Measurements from ENCODE around the gene SLC18A2.

Gene SLC18A2

GRCh38 chr10:117237401-117237991 lies 3.4 kb upstream of the SLC18A2 start:
- no peak for DNase-seq (ENCODE audit: low spot score)

DNA sequence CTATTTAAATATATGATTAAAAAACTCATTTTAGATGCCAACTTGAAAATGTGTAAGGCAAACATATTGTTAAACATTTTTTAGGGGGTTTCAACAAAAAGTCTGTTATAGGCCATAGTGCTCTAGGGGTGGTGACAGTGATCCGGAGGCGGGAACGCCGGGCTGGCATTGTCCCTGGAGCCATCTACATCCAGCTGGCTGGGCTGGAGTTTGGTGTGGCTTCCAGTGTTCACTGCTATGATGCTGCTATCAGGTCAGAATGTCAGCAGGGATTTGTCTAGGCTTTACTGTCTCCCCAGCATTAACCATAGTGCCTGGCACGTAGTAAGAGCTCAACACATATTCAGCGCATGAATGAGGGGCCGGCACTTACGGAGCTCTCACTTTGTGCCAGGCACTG lies 1.9 kb upstream of the SLC18A2 start:
- DNase-seq (ENCODE audit: low spot score), result no peak

DNA sequence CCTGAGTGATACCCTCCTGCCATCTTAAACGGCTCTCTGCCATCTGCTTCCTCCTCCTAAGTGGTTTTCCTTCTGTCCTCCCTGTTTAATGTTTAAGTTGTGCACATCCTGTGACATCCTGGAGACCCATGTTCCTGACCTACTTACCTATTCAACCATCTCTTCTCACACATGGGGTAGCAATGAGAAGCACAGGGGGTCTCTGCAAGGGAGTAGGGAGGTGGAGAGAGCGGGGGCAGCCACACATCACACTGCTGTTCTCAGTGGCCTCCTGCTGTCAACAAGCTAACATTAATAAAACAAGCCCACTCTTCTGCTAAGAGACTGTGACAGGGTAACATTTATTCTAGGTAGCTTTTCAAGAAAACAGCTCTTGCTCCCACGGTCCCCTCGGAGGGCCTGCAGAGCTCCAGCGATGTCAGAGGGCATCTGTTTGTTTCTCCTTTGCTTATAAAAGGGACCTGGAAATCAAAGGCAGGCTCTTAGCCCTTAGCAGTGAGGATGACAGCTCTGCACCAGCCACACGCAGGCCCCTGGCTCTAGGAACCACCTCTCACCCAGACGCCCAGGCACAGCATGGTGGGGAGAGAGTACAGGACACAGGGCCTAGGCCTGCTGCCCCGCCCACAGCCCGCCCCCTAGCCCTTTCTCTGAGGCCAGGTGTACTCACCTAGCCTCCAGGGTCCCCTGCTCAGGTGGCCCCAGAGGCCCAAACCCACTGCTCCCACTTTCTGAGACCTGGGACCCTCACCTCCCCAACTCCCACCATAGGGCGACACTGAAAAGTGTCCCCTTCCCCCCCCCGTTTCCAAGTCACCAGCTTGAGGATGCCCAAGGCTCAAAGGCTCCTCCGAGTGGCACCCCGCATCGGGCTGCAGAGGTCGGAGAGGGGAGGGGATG lies 943 bp upstream of the SLC18A2 start:
- no peak for DNase-seq (ENCODE audit: low spot score)

DNA sequence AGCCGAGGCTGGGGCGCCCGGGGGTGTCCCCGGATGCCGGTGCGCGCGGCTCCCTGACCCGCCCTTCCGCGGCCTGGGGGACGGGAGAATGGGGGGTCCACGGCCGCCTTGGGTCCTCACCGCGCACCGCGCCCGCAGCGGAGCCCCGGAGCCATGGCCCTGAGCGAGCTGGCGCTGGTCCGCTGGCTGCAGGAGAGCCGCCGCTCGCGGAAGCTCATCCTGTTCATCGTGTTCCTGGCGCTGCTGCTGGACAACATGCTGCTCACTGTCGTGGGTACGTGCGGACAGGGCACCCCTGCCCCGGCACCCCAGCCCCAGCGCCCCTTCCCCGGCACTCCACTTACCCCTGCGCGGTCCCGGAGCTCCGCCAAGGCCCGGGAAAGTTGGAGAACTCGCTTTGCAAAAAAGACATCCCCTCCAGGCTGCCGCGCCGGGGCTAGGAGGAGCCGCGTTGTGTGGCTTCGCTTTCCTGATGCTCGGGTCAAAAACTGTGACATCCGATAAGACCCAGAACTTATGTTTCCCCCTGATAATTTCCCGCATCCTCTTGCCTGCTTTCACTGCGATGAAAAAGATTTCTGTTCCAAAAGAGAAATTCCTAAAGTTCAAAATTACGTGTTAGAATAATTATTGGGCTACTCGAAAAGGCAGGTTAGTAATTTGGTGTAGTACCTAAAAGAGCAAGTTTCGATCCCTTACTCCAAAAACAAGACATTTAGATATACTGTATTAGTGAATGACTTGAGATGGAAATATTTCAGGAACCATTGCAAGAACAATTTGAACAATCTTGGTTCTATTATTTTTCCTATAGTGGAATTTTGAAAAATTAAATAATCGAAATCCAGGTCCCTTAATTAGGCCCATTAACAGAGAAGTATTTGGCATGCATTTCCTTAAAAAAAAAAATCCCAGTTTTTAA lies 888 bp downstream of the SLC18A2 start:
- no peak for DNase-seq (ENCODE audit: low spot score)

DNA sequence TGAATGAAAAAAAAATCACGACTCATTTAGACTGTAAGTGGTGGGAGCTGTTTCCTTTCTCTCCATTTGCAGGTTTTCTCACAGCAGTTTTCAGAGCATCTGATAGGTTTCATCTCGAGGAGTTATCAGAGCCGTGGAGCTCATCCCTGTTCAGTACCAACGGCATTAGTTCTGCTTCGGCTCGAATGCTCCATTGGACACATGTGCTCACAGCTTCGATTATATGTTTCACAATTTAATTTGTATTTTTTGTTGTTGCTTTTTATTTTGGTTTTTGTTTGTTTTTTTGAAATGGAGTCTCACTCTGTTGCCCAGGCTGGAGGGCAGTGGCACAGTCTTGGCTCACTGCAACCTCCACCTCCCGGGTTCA lies 1.5 kb downstream of the SLC18A2 start:
- DNase-seq (ENCODE audit: low spot score), result no peak

- no peak for DNase-seq (ENCODE audit: low spot score)
Observed at GRCh38 chr10:117246997-117247671, 6.2 kb downstream of the SLC18A2 start.

- DNase-seq (ENCODE audit: low spot score), result no peak
Observed at GRCh38 chr10:117248750-117249465, 8.0 kb downstream of the SLC18A2 start.

DNA sequence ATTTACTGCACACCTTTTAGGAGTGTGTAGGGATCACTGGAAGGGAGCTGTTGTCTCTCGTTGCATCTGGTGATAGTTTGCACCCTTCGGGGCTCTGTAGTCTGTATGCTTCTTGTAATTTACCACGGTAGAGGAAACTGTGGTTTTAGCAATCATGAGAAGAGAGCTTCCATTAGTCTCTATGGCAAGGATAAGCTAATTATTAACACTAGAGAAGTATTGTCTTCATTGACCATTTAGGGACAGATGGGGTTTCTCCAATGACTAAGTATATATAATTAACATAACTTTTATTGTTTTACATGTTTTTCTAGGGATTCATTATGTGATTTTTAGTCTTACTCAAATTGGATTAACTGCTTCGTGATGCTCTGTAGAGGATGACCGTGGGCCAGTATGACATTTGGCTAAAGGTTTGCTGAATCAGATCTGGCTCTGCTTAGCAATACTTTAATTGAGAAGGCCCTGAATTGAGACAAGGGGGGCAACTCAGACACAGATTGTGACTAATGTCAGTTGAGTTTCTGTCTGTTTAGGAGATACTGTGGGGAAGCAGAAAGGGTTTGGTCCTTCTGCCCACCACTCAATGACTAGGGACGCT lies 8.7 kb downstream of the SLC18A2 start:
- DNase-seq (ENCODE audit: low spot score), result no peak

GRCh38 chr10:117250411-117250810 lies 9.5 kb downstream of the SLC18A2 start:
- DNase-seq (ENCODE audit: low spot score), result no peak

- no peak for DNase-seq (ENCODE audit: low spot score)
Observed at GRCh38 chr10:117253908-117254307, 13.0 kb downstream of the SLC18A2 start.

GRCh38 chr10:117254338-117254737 lies 13.4 kb downstream of the SLC18A2 start:
- DNase-seq (ENCODE audit: low spot score), result no peak

GRCh38 chr10:117254774-117255735 lies 14.1 kb downstream of the SLC18A2 start:
- DNase-seq (ENCODE audit: low spot score), result no peak

DNA sequence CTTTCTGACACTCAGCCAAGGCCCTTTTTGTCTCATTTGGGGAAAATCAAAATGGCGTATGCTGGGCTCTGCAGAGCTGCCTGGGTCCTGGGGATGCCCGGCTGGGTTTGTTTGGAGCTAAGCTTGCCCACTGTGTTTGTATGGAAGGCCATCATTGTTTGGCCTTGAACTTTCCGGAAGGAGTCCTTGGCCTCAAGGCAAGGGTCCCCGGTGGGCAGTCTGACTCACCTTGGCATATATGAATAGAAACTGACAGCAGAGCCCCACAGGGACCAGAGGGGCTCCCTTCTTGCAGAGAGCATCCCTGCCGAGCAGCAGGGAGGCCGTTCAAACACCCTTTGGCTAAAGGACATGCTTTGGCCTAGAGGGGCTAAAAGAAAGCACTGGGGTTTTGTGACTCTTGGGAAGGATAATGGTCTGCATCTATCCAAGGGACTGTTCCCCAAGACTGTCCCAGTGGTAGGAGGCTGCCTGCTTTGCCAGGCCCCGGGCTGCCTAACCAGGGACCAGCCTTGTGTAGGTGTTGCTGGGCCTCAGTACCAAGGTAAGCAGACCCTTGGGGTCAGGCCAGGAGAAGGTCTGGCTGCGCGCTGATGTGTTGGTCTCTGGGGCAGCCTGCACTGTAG lies 15.0 kb downstream of the SLC18A2 start:
- DNase-seq (ENCODE audit: low spot score), result no peak

- no peak for DNase-seq (ENCODE audit: low spot score)
Observed at GRCh38 chr10:117256910-117257309, 16.0 kb downstream of the SLC18A2 start.

- no peak for DNase-seq (ENCODE audit: low spot score)
Observed at GRCh38 chr10:117257721-117258120, 16.8 kb downstream of the SLC18A2 start.

GRCh38 chr10:117259279-117259678 lies 18.4 kb downstream of the SLC18A2 start:
- DNase-seq (ENCODE audit: low spot score), result no peak

GRCh38 chr10:117260084-117260483 lies 19.2 kb downstream of the SLC18A2 start:
- DNase-seq (ENCODE audit: low spot score), result no peak

DNA sequence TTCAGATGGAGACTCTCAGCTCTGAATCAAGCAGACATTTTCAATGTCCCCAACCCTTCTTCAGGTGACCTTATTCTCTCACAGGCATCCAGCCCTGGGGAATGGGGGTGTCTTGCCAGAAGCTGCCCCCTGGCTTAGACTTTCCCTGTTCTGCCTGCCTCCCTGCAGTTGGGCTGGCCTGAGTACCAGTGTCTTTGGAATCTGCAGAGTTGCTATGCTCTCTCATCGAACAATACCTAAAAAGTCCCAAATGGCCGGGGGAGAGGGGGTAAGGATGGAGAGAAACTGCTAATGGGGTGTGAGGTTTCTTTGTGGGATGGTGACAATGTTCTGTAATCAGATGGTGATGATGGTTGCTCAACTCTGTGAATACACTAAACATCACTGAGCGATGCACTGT lies 20.6 kb downstream of the SLC18A2 start:
- no peak for DNase-seq (ENCODE audit: low spot score)

DNA sequence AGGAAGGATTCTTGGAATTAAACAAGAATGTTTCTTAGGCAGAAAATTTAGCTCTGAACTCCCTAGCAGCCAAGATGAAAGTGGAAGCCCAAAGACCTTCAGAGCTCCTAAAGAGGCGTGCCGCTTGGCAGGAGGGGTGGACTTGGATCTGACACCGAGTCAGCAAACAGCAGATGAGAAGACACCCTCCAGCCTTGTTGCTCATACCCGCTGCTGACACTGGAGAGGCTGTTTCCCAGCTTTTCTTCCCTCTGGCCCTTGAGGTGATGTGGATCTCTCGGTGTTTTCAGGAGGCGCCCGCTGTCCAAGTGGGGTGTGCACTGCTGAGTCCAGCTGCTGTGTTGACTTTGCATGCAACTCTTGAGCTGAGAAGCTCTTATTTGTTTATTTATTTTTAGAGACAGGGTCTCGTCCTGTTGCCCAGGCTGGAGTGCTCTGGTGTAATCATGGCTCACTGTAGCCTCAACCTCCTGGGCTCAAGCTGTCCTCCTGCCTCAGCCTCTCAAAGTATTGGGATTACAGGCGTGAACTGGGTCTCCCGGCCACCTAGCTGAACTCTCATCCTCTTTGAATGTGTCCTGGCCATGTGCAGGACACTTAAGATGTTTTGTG lies 21.5 kb downstream of the SLC18A2 start:
- DNase-seq (ENCODE audit: low spot score), result no peak

Measured in kidney capillary endothelial cell (primary cell).